Central memory CD8-positive, alpha-beta T cell (primary cell): ENCODE measurements around the gene SERINC3.

Source experiments
- ATAC-seq: fragments of 150-1000 bp; cut with Tn5 transposase; replicated peaks from 2 replicates; pipeline ENCODE4 v1.10.0; 2022; ENCODE audit warnings: mild to moderate bottlenecking, moderate FRiP score, moderate number of reproducible peaks; ENCODE audit not compliant: poor library complexity, severe bottlenecking; ENCODE audit errors: extremely low read depth
- DNase-seq, 2 donors: peaks; one replicate each; pipeline ENCODE4 v3.0.0; 2021; ENCODE audit warnings: low spot score in 2 of 2
- H3K27ac Mint-ChIP-seq: one replicate; pipeline ENCODE4 v1.8.0; 2022; ENCODE audit warnings: low read depth, mild to moderate bottlenecking, moderate library complexity, mixed read lengths
- H3K27me3 Mint-ChIP-seq: one replicate; pipeline ENCODE4 v1.8.0; 2022; ENCODE audit warnings: mixed read lengths
- H3K36me3 Mint-ChIP-seq: one replicate; pipeline ENCODE4 v1.8.0; 2022; ENCODE audit warnings: mild to moderate bottlenecking, moderate library complexity, mixed read lengths; ENCODE audit not compliant: insufficient read depth
- H3K4me1 Mint-ChIP-seq: one replicate; pipeline ENCODE4 v1.8.0; 2022; ENCODE audit warnings: mixed read lengths
- H3K4me3 Mint-ChIP-seq: one replicate; pipeline ENCODE4 v1.8.0; 2022; ENCODE audit warnings: mild to moderate bottlenecking, moderate library complexity, mixed read lengths
- H3K9me3 Mint-ChIP-seq: one replicate; pipeline ENCODE4 v1.8.0; 2022; ENCODE audit warnings: mixed read lengths

The SERINC3 gene

DNA sequence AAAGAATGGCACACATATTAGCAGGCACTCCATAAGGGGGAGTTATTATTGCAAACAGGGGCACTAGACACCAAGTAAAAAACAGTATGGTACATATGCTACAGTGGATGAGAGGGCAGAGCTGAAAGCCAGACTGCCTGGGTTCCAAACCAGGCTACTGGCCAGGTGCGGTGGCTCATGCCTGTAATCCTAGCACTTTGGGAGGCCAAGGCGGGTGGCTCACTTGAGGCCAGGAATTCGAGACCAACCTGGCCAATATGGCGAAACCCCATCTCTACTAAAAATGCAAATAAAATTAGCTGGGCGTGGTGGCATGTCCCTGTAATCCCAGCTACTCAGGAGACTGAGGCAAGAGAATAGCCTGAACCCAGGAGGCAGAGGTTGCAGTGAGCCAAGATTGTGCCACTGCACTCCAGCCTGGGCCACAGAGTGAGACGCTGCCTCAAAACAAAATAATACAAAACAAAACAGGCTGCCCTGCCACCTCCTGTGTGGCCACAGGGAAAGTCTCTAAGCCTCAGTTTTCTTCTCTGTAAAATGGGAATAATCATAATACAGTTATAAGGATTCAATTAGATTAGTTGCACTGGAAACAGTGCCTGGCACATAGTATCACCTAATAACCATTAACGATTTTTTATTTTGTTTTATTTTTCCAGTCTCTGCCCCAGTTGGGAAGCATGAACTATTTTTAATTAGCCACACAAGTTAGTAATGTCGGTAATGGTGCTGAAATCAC, 53.7 kb downstream of the SERINC3 start:
- Mint-ChIP-seq H3K27ac (no peak overlapping the region), H3K27me3 (peaks cover 22% of the 10 kb centered on the region), H3K4me3 (no peak overlapping the region), H3K36me3 (peaks cover 2% of the 10 kb centered on the region), H3K9me3 (no peaks in the 10 kb centered on the region), H3K4me1 (no peaks in the 10 kb centered on the region)
- ATAC-seq (no peak), DNase-seq (no peak)

DNA sequence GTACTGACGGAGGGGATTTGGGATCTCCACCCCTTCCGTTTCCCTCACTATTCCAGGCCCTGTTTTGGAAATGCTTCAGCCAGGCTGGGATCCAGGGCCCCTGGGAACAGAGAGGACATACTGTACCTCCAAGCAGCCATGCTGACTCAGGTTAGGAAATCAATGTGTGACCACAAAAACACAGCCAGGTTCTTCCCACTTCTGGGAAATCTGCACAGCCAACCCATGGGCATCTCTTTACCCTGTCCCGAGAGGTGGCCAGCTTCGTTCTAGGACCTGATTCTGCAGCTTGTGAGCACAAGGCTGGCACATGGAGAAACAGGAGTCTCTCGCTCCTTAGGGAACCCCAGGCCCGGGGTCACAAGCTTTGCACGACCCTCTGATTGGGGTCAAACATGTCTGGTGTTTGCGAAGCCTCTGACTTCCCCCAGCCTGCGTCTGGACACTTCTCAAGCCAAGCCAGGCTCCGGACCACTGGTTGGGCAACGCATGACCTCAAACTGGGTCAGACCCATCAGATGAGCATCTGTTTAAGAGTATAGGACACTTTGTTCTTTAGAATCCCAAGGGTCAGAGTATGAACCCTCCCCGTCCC, 54.5 kb downstream of the SERINC3 start:
- DNase-seq (no peak), ATAC-seq (no peak)
- no peaks in the 10 kb centered on the region for H3K9me3 Mint-ChIP-seq
- no peak overlapping the region for H3K4me3 Mint-ChIP-seq
- peaks cover 22% of the 10 kb centered on the region for H3K27me3 Mint-ChIP-seq
- no peak overlapping the region for H3K27ac Mint-ChIP-seq
- no peaks in the 10 kb centered on the region for H3K4me1 Mint-ChIP-seq
- peaks cover 2% of the 10 kb centered on the region for H3K36me3 Mint-ChIP-seq

DNA sequence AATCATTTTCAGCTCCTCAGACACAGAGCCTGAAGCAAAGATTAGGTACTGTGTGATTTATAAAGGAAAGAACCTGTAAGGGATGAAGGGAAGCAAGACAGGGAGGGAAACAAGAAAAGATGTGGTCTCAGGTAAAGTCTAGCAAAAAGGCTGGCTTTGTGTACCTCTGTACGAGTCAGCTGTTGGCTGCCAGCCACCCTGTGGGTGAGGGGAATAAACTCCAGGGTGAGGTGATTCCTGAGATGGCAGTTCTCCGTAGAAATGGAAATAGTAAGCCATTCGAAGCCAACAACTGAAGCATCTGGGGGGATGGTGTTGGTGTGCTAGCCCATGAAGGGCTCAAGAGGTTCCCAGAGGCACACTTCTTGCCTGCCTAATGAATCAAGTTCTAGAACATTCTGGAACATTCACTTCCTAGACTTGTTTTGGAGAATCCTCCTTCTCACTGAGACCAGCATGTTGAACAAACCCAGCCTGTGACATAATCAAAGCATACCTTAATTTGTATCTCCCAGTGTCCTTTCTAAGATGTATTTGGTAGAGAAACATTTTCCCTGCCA, 56.8 kb downstream of the SERINC3 start:
- DNase-seq (no peak), ATAC-seq (no peak)
- Mint-ChIP-seq H3K4me3 (no peak overlapping the region), H3K4me1 (no peaks in the 10 kb centered on the region), H3K27ac (no peak overlapping the region), H3K36me3 (no peaks in the 10 kb centered on the region), H3K9me3 (no peaks in the 10 kb centered on the region), H3K27me3 (peaks cover 22% of the 10 kb centered on the region)

GRCh38 chr20:44464514-44464913, 57.4 kb downstream of the SERINC3 start:
- H3K4me1 Mint-ChIP-seq: no peaks in the 10 kb centered on the region
- DNase-seq (no peak), ATAC-seq (no peak)
- no peaks in the 10 kb centered on the region for H3K36me3 Mint-ChIP-seq
- H3K9me3 Mint-ChIP-seq: no peaks in the 10 kb centered on the region
- no peak overlapping the region for H3K4me3 Mint-ChIP-seq
- no peak overlapping the region for H3K27ac Mint-ChIP-seq
- H3K27me3 Mint-ChIP-seq: peaks cover 22% of the 10 kb centered on the region

DNA sequence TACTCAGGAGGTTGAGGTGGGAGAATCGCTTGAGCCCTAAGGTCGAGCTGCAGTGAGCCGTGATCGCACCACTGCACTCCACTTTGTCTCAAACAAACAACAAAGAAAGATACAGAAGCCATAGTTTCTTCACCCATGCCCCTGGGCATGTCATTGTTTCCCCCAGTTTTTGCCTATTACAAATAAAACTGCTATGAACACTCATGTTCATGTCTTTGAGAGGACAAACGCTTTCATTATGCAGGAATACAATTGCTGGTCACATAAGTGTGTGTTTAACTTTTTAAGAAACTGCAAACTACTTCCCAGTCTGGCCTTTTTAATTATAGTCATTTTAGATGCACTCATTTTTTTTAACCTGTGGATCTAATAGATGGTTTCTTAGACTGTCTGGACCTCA, 58.4 kb downstream of the SERINC3 start:
- Mint-ChIP-seq H3K27ac (no peak overlapping the region), H3K27me3 (peaks cover 22% of the 10 kb centered on the region), H3K4me1 (no peaks in the 10 kb centered on the region), H3K9me3 (no peaks in the 10 kb centered on the region), H3K36me3 (no peaks in the 10 kb centered on the region), H3K4me3 (no peak overlapping the region)
- ATAC-seq (no peak), DNase-seq (no peak)

DNA sequence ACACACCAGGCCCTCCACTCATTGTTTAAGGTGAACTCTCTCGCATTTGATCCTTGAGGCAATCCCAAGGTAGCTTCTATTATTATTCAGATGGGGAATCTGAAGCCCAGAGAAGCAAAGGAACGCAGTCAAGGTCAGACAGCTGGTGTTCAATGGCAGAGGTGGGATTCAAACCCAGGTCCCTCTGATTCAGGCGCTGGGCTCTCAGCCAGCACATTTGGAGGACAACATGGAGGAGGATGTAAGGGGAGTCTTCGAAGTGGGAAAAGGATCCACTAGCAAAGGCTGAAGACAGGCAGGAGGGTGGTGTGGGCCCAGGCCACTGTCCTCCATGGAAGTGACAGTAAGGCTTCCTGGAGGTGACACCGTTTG, 60.1 kb downstream of the SERINC3 start:
- peaks cover 8% of the 10 kb centered on the region for H3K27me3 Mint-ChIP-seq
- no peak overlapping the region for H3K4me3 Mint-ChIP-seq
- DNase-seq (no peak), ATAC-seq (no peak)
- H3K27ac Mint-ChIP-seq: no peak overlapping the region
- H3K4me1 Mint-ChIP-seq: no peaks in the 10 kb centered on the region
- H3K9me3 Mint-ChIP-seq: no peaks in the 10 kb centered on the region
- no peaks in the 10 kb centered on the region for H3K36me3 Mint-ChIP-seq

DNA sequence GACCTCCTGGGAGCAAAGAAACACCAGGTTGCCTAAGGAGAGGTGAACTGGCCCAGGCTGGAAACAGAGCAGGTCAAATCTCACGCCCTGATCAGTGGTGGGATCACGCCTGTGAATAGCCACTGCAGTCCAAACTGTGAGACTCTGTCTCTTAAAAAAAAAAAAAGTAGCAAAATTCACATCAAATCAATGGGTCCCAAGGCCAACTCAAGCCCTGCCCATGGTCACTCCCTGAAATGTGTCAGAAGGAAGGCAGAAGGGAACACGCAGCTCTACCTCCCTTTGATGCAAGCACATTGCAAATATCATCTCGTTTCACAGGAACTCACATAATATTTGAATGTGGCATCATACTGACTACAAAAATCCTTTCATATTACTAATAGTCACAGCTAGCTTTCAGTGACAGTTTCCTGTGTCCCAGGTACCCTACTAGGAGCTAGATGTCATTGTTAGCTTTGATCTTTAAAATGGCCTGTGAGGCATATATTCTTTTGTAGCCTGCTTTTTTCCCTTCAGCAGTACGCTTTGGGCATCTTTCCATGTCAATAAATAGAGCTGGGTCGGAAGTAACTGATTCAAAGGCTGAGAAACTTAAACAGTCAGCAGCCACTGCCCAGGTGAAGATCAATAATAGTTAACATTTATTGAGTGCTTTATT, 60.6 kb downstream of the SERINC3 start:
- peaks cover 2% of the 10 kb centered on the region for H3K27me3 Mint-ChIP-seq
- no peaks in the 10 kb centered on the region for H3K9me3 Mint-ChIP-seq
- no peaks in the 10 kb centered on the region for H3K36me3 Mint-ChIP-seq
- ATAC-seq (no peak), DNase-seq (no peak)
- H3K4me1 Mint-ChIP-seq: no peaks in the 10 kb centered on the region
- no peak overlapping the region for H3K4me3 Mint-ChIP-seq
- H3K27ac Mint-ChIP-seq: no peak overlapping the region

DNA sequence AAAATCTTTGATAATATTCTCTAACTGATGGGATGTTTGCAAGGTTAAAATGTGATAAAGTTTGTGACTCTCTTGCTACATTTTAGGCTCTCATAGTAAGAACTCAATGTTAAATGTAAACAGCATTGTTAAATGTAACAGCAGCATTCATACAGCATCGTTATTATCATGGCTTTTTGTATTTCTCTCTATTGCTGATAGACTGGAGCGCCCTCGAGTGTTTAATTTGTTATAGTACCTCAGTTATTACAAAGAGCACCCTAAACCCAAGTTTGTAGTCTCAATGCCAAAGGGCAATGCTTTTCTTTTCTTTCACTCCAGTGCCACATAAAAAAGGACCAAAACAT, 61.1 kb downstream of the SERINC3 start:
- DNase-seq: no peak
- no peak for ATAC-seq
- H3K27me3 Mint-ChIP-seq: no peaks in the 10 kb centered on the region
- H3K4me1 Mint-ChIP-seq: no peaks in the 10 kb centered on the region
- H3K27ac Mint-ChIP-seq: no peak overlapping the region
- no peak overlapping the region for H3K4me3 Mint-ChIP-seq
- H3K36me3 Mint-ChIP-seq: no peaks in the 10 kb centered on the region
- no peaks in the 10 kb centered on the region for H3K9me3 Mint-ChIP-seq

- Mint-ChIP-seq H3K36me3 (no peaks in the 10 kb centered on the region), H3K4me1 (no peaks in the 10 kb centered on the region), H3K9me3 (no peaks in the 10 kb centered on the region), H3K4me3 (no peak overlapping the region), H3K27ac (no peak overlapping the region), H3K27me3 (no peaks in the 10 kb centered on the region)
- no peak for DNase-seq
- ATAC-seq: no peak
Observed at GRCh38 chr20:44459271-44459670, 62.6 kb downstream of the SERINC3 start.

DNA sequence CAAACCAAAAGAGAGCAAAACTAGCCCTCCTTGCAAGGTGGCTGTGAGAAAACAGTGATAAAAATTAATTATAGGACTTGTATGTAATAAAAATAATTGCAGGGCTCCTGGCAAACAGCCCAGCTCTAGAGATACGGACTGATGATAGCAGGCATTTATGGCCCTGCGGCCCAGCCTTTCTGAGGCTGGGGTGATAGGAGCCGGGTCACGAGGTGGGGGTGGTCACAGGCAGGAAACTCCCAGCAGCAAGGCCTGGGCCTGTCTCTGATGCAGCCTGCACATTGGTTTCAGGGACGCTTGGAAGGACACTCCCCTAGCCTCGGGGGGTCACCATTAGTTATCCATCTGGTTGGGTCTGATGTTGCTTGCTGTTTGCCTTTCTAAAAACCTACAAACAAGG, 64.9 kb downstream of the SERINC3 start:
- H3K36me3 Mint-ChIP-seq: no peaks in the 10 kb centered on the region
- no peaks in the 10 kb centered on the region for H3K9me3 Mint-ChIP-seq
- no peak overlapping the region for H3K27ac Mint-ChIP-seq
- DNase-seq (no peak), ATAC-seq (no peak)
- H3K4me3 Mint-ChIP-seq: no peak overlapping the region
- H3K27me3 Mint-ChIP-seq: no peaks in the 10 kb centered on the region
- no peaks in the 10 kb centered on the region for H3K4me1 Mint-ChIP-seq

- Mint-ChIP-seq H3K4me3 (no peak overlapping the region), H3K36me3 (no peaks in the 10 kb centered on the region)
- no peak for ATAC-seq
Observed at GRCh38 chr20:44456611-44457010, 65.3 kb downstream of the SERINC3 start.

GRCh38 chr20:44455126-44455525, 66.7 kb downstream of the SERINC3 start:
- H3K27me3 Mint-ChIP-seq: no peaks in the 10 kb centered on the region
- H3K9me3 Mint-ChIP-seq: no peaks in the 10 kb centered on the region
- ATAC-seq (no peak), DNase-seq (no peak)
- H3K27ac Mint-ChIP-seq: no peak overlapping the region
- H3K4me1 Mint-ChIP-seq: no peaks in the 10 kb centered on the region
- H3K36me3 Mint-ChIP-seq: no peaks in the 10 kb centered on the region
- no peak overlapping the region for H3K4me3 Mint-ChIP-seq

More at GRCh38 chr20:44456611-44457010, 65.3 kb downstream of the SERINC3 start:
- Mint-ChIP-seq H3K4me1 (no peaks in the 10 kb centered on the region), H3K27ac (no peak overlapping the region), H3K9me3 (no peaks in the 10 kb centered on the region), H3K27me3 (no peaks in the 10 kb centered on the region)
- DNase-seq: no peak
